OCI-LY3 (cell line): ENCODE data around the gene ADGRB3.

Experiments used
- H2AFZ ChIP-seq: fragments of 200-600, 300-600 bp; shearing (Covaris generic); 2 replicates; pipeline ENCODE4 v1.6.0; 2014; ENCODE audit warnings: antibody characterized with exemption, low read depth, low read length
- H3K27ac ChIP-seq: fragments of 200-600, 300-600 bp; sonication (generic); 2 replicates; pipeline ENCODE4 v1.5.1; 2014; ENCODE audit warnings: mild to moderate bottlenecking, low read length, moderate library complexity, mixed read lengths
- H3K27me3 ChIP-seq: fragments of 200-600, 300-600 bp; sonication (generic); 2 replicates; pipeline ENCODE4 v1.6.1; 2014; ENCODE audit warnings: low read depth, low read length, mixed read lengths
- H3K36me3 ChIP-seq: fragments of 200-600, 300-600 bp; sonication (generic); replicated peaks from 2 replicates; pipeline ENCODE3; 2014; ENCODE audit warnings: low read depth, low read length, mixed read lengths
- H3K4me1 ChIP-seq: fragments of 300-600, 200-600 bp; sonication (generic); 2 replicates; pipeline ENCODE4 v1.6.1; 2014; ENCODE audit warnings: low read length, mixed read lengths
- H3K4me2 ChIP-seq: fragments of 200-600, 300-600 bp; sonication (generic); 2 replicates; pipeline ENCODE4 v1.6.1; 2014; ENCODE audit warnings: low read length, mixed read lengths
- H3K4me3 ChIP-seq: fragments of 300-600, 200-600 bp; sonication (generic); 2 replicates; pipeline ENCODE4 v1.5.1; 2014; ENCODE audit warnings: antibody characterized with exemption, mild to moderate bottlenecking, low read length, moderate library complexity
- H3K79me2 ChIP-seq: fragments of 300-600, 200-600 bp; shearing (Covaris generic); 2 replicates; pipeline ENCODE4 v1.6.1; 2014; ENCODE audit warnings: mild to moderate bottlenecking, low read length, mixed read lengths
- H3K9ac ChIP-seq: fragments of 300-600, 200-600 bp; shearing (Covaris generic); 2 replicates; pipeline ENCODE4 v1.6.0; 2014; ENCODE audit warnings: mild to moderate bottlenecking, low read length, moderate library complexity
- H3K9me3 ChIP-seq: fragments of 200-600, 300-600 bp; shearing (Covaris generic); 2 replicates; pipeline ENCODE4 v1.6.1; 2014; ENCODE audit warnings: low read length, mixed read lengths; ENCODE audit not compliant: insufficient read depth
- H4K20me1 ChIP-seq: fragments of 200-600, 300-600 bp; sonication (generic); 2 replicates; pipeline ENCODE4 v1.6.1; 2016; ENCODE audit warnings: low read length, mixed read lengths; ENCODE audit not compliant: insufficient read depth
- EZH2phosphoT487 ChIP-seq: fragments of 200-600 bp; shearing (Covaris generic); IDR thresholded peaks from 2 replicates; pipeline ENCODE4 v1.6.1; 2018; ENCODE audit warnings: antibody characterized with exemption, mixed run types, low read depth
- TF ChIP-seq, protein P1 (sequence below): fragments of 200-600, 300-600 bp; sonication (generic); IDR thresholded peaks from 2 replicates; pipeline ENCODE4 v1.5.1; 2014; ENCODE audit warnings: antibody characterized with exemption, low read length, low read depth

ADGRB3 gene

DNA sequence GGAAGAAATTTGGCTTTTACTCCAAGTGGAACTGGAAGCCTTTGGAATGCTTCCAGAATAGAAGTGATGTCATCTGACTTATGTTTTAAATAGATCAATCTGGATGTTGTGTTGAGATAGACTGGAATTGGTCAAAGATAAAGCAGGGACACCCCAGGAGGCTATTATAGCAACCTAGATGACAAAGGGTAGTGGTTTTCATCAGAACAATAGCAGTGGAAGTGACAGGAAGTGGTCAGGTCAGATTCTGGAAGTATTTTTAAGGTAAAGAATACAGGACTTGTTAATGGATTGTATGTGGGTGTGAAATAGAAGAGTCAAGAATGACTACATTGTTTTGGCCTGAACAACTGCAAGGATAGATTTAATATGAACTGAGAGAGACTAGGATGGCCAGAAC lies 191.4 kb downstream of the ADGRB3 start:
- no peaks in the 10 kb centered on the region for H3K9me3 ChIP-seq
- no peak overlapping the region for H3K4me3 ChIP-seq
- H3K27me3 ChIP-seq = no peaks in the 10 kb centered on the region
- H3K36me3 ChIP-seq = no peaks in the 10 kb centered on the region
- H3K4me1 ChIP-seq = no peaks in the 10 kb centered on the region
- H2AFZ ChIP-seq = no peak overlapping the region
- H3K4me2 ChIP-seq = no peak overlapping the region
- no peak overlapping the region for H3K27ac ChIP-seq
- TF ChIP-seq, protein P1, sequence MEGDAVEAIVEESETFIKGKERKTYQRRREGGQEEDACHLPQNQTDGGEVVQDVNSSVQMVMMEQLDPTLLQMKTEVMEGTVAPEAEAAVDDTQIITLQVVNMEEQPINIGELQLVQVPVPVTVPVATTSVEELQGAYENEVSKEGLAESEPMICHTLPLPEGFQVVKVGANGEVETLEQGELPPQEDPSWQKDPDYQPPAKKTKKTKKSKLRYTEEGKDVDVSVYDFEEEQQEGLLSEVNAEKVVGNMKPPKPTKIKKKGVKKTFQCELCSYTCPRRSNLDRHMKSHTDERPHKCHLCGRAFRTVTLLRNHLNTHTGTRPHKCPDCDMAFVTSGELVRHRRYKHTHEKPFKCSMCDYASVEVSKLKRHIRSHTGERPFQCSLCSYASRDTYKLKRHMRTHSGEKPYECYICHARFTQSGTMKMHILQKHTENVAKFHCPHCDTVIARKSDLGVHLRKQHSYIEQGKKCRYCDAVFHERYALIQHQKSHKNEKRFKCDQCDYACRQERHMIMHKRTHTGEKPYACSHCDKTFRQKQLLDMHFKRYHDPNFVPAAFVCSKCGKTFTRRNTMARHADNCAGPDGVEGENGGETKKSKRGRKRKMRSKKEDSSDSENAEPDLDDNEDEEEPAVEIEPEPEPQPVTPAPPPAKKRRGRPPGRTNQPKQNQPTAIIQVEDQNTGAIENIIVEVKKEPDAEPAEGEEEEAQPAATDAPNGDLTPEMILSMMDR = no peak
- TF ChIP-seq EZH2phosphoT487 = no peak
- no peaks in the 10 kb centered on the region for H4K20me1 ChIP-seq
- no peaks in the 10 kb centered on the region for H3K79me2 ChIP-seq
- no peak overlapping the region for H3K9ac ChIP-seq

- no peaks in the 10 kb centered on the region for H3K27me3 ChIP-seq
- H3K4me1 ChIP-seq = no peaks in the 10 kb centered on the region
- H3K4me2 ChIP-seq = no peak overlapping the region
- H3K4me3 ChIP-seq = no peak overlapping the region
- H3K9ac ChIP-seq = no peak overlapping the region
- H3K9me3 ChIP-seq = no peaks in the 10 kb centered on the region
- H2AFZ ChIP-seq = no peak overlapping the region
- no peaks in the 10 kb centered on the region for H4K20me1 ChIP-seq
- H3K36me3 ChIP-seq = no peaks in the 10 kb centered on the region
- no peaks in the 10 kb centered on the region for H3K79me2 ChIP-seq
- H3K27ac ChIP-seq = no peak overlapping the region
- TF ChIP-seq, protein P1 = no peak
- no peak for TF ChIP-seq EZH2phosphoT487
These were observed 199.5 kb downstream of the ADGRB3 start for GRCh38 chr6:68834551-68834950.

- Histone ChIP-seq H2AFZ (no peak overlapping the region), H3K79me2 (no peaks in the 10 kb centered on the region), H3K9ac (no peak overlapping the region), H3K27ac (no peak overlapping the region), H3K9me3 (no peaks in the 10 kb centered on the region), H3K4me1 (no peaks in the 10 kb centered on the region), H3K4me2 (no peak overlapping the region), H4K20me1 (no peaks in the 10 kb centered on the region), H3K27me3 (no peaks in the 10 kb centered on the region), H3K4me3 (no peak overlapping the region), H3K36me3 (no peaks in the 10 kb centered on the region)
- TF ChIP-seq, protein P1 = no peak
- no peak for TF ChIP-seq EZH2phosphoT487
These were observed 203.5 kb downstream of the ADGRB3 start for GRCh38 chr6:68838571-68838970.

- H3K4me1 ChIP-seq = no peaks in the 10 kb centered on the region
- H3K27ac ChIP-seq = no peak overlapping the region
- H4K20me1 ChIP-seq = no peaks in the 10 kb centered on the region
These were observed 217.7 kb downstream of the ADGRB3 start for GRCh38 chr6:68852791-68853190.

More at GRCh38 chr6:68852791-68853190, 217.7 kb downstream of the ADGRB3 start:
- Histone ChIP-seq H3K36me3 (no peaks in the 10 kb centered on the region), H3K9me3 (no peaks in the 10 kb centered on the region), H3K4me2 (no peak overlapping the region), H3K4me3 (no peak overlapping the region), H3K9ac (no peak overlapping the region), H2AFZ (no peak overlapping the region), H3K27me3 (no peaks in the 10 kb centered on the region), H3K79me2 (no peaks in the 10 kb centered on the region)
- TF ChIP-seq, protein P1 = no peak
- no peak for TF ChIP-seq EZH2phosphoT487
